ENCODE results near the gene PLIN5. TPM values are rescaled to one million over a fixed set of nuclear protein-coding genes. Genes with fewer than 3 reads are reported as not detected.

The PLIN5 gene
- total RNA-seq, 4 donors from 2014 or later: 28.6 to 48.1 (median 44.0) TPM

GRCh38 chr19:4492337-4493103 is 42.5 kb downstream of the PLIN5 start:
- ATAC-seq (ENCODE audit: low FRiP score) (no peak), DNase-seq (ENCODE audit: low spot score) (no peak)
- TF ChIP-seq CTCF (IDR thresholded peaks at IDR 0.05): no peak

GRCh38 chr19:4491446-4491845 is 43.6 kb downstream of the PLIN5 start:
- no peak for DNase-seq (ENCODE audit: low spot score)
- TF ChIP-seq CTCF (IDR thresholded peaks at IDR 0.05): no peak
- no peak for ATAC-seq (ENCODE audit: low FRiP score)

- DNase-seq (ENCODE audit: low spot score) (no peak), ATAC-seq (ENCODE audit: low FRiP score) (no peak)
- no peak for TF ChIP-seq CTCF (IDR thresholded peaks at IDR 0.05)
These were observed 46.5 kb downstream of the PLIN5 start for GRCh38 chr19:4488496-4488895.

- no peak for DNase-seq (ENCODE audit: low spot score)
- TF ChIP-seq CTCF (IDR thresholded peaks at IDR 0.05): no peak
- ATAC-seq (ENCODE audit: low FRiP score): no peak
These were observed 47.5 kb downstream of the PLIN5 start for GRCh38 chr19:4487572-4487971.

- TF ChIP-seq CTCF (IDR thresholded peaks at IDR 0.05): no peak
- no peak for ATAC-seq (ENCODE audit: low FRiP score)
These were observed 51.6 kb downstream of the PLIN5 start for GRCh38 chr19:4483385-4483784.

GRCh38 chr19:4482721-4483364 is 52.2 kb downstream of the PLIN5 start:
- DNase-seq (ENCODE audit: low spot score) (no peak), ATAC-seq (ENCODE audit: low FRiP score) (no peak)
- TF ChIP-seq CTCF (IDR thresholded peaks at IDR 0.05): no peak

More at GRCh38 chr19:4483385-4483784, 51.6 kb downstream of the PLIN5 start:
- DNase-seq (ENCODE audit: low spot score): no peak

Data from omental fat pad (tissue), 4 donors.